HepG2 (cell line): ENCODE data around the gene FBXO11. TPM values are rescaled to one million over a fixed set of nuclear protein-coding genes. Genes with fewer than 3 reads are reported as not detected.

Experiments used
- ATAC-seq: fragments of 200-7000 bp; cut with Tn5 transposase; 3 replicates; pipeline ENCODE4 v1.9.1; 2020; ENCODE audit warnings: mild to moderate bottlenecking, moderate library complexity
- BruUV-seq: library from RNA; stranded (reverse); fragments of 400-500 nt; replicated peaks from 2 replicates; lab custom pipeline; 2021; lab: Mats Ljungman, UMichigan
- CTCF ChIA-PET: fragments of 300-600 bp; formaldehyde crosslinking; extraction: SDS; loops from one replicate; lab custom pipeline; 2021; ENCODE audit warnings: low total read pairs, inconsistent platforms, low intra/inter-chr PET ratio; lab: Yijun Ruan, JAX
- POLR2A ChIA-PET: fragments of 350-600 bp; sonication (Branson Sonifier 250); formaldehyde crosslinking; loops from one replicate; lab custom pipeline; 2020; ENCODE audit warnings: antibody characterized with exemption, inconsistent platforms; lab: Yijun Ruan, JAX
- DNase-seq: peaks from one replicate; pipeline ENCODE4 v3.0.0-alpha.2; 2015; ENCODE audit warnings: low spot score
- FAIRE-seq: peaks from 3 replicates; lab custom pipeline; 2011; peaks lifted over from hg19 to GRCh38; lab: Jason Lieb, UNC
- H2AFZ ChIP-seq: one replicate; pipeline ENCODE4 v1.6.1; 2011; ENCODE audit warnings: low read length, inconsistent platforms
- H3K27ac ChIP-seq: fragments of 300-600 bp; 3 replicates; pipeline ENCODE4 v1.8.0; 2011; ENCODE audit warnings: mixed run types, mild to moderate bottlenecking, mixed read lengths, low read length, inconsistent platforms; ENCODE audit not compliant: insufficient read depth; ENCODE audit errors: extremely low read length
- H3K27me3 ChIP-seq, 2 experiments: fragments of 200-600 bp in 1 of 2; 2 replicates in 1 of 2; 3 replicates in 1 of 2; pipeline versions ENCODE4 v1.6.0 to v1.8.0; 2011; ENCODE audit warnings: low read length in 2 of 2, mild to moderate bottlenecking in 2 of 2, moderate library complexity in 2 of 2, inconsistent platforms in 1 of 2; ENCODE audit not compliant: insufficient read depth in 2 of 2, control insufficient read depth in 1 of 2
- H3K36me3 ChIP-seq, 2 experiments: fragments of 200-600 bp in 1 of 2; replicated peaks in 1 of 2; 2 replicates in 1 of 2; 3 replicates in 1 of 2; pipeline versions ENCODE4 v1.5.1 to v1.8.0; 2011; ENCODE audit warnings: low read length in 2 of 2, inconsistent platforms in 1 of 2; ENCODE audit not compliant: insufficient read depth in 2 of 2, control insufficient read depth in 1 of 2
- H3K4me1 ChIP-seq: 2 replicates; pipeline ENCODE4 v1.5.1; 2012; ENCODE audit warnings: low read length, inconsistent platforms; ENCODE audit not compliant: insufficient read depth
- H3K4me2 ChIP-seq: 2 replicates; pipeline ENCODE4 v1.6.0; 2011; ENCODE audit warnings: low read depth, low read length, inconsistent platforms
- H3K4me3 ChIP-seq, 3 experiments: fragments of 200-600 bp in 1 of 3; sonication (generic), shearing (Covaris generic) in 1 of 3; replicated peaks in 1 of 3; 2 replicates each; pipeline ENCODE4 v1.5.1; 2011 to 2016; ENCODE audit warnings: low read length in 3 of 3, inconsistent platforms in 2 of 3, low read depth in 2 of 3, mild to moderate bottlenecking in 2 of 3, control low read depth in 1 of 3, mixed read lengths in 1 of 3; ENCODE audit not compliant: insufficient read depth in 1 of 3
- H3K79me2 ChIP-seq: one replicate; pipeline ENCODE4 v1.6.1; 2011; ENCODE audit warnings: low read length, inconsistent platforms; ENCODE audit not compliant: insufficient read depth
- H3K9ac ChIP-seq: 2 replicates; pipeline ENCODE4 v1.6.0; 2011; ENCODE audit warnings: mild to moderate bottlenecking, low read depth, low read length, inconsistent platforms; ENCODE audit not compliant: insufficient read depth
- H3K9me3 ChIP-seq: 2 replicates; pipeline ENCODE4 v1.5.1; 2012; ENCODE audit warnings: mild to moderate bottlenecking, low read length
- H4K20me1 ChIP-seq: 2 replicates; pipeline ENCODE4 v1.6.0; 2011; ENCODE audit warnings: inconsistent platforms, mild to moderate bottlenecking, low read length, moderate library complexity; ENCODE audit not compliant: insufficient read depth
- DDIT3 ChIP-seq: sonication (generic); formaldehyde crosslinking; IDR thresholded peaks from 2 replicates; pipeline ENCODE4 v1.4.0; 2020; ENCODE audit warnings: mild to moderate bottlenecking, missing genetic modification reagents
- LRRFIP1 ChIP-seq: sonication (generic); formaldehyde crosslinking; conservative IDR thresholded peaks from 2 replicates; pipeline ENCODE4 v1.4.0; 2020; ENCODE audit warnings: missing genetic modification reagents
- MZF1 ChIP-seq: sonication (generic); formaldehyde crosslinking; IDR thresholded peaks from 2 replicates; pipeline ENCODE4 v1.8.1; 2023; ENCODE audit warnings: mild to moderate bottlenecking, missing genetic modification reagents, borderline replicate concordance
- RERE ChIP-seq: IDR thresholded peaks from 2 replicates; pipeline ENCODE4 v1.6.1; 2016; ENCODE audit warnings: low read depth, missing genetic modification reagents, missing compliant biosample characterization
- SKI ChIP-seq: fragments of 450-650 bp; IDR thresholded peaks from one replicate; pipeline ENCODE4 v1.6.1; 2018; ENCODE audit warnings: mild to moderate bottlenecking; ENCODE audit not compliant: partially characterized antibody
- TRAFD1 ChIP-seq: sonication (generic); formaldehyde crosslinking; IDR thresholded peaks from 2 replicates; pipeline ENCODE4 v1.5.1; 2020; ENCODE audit warnings: missing genetic modification reagents, mild to moderate bottlenecking, borderline replicate concordance
- ZC3H13 ChIP-seq: sonication (generic); formaldehyde crosslinking; IDR thresholded peaks from 2 replicates; pipeline ENCODE4 v1.8.1; 2023; ENCODE audit warnings: mild to moderate bottlenecking, missing genetic modification reagents, moderate library complexity
- ZFP41 ChIP-seq: sonication (generic); formaldehyde crosslinking; IDR thresholded peaks from 2 replicates; pipeline ENCODE4 v1.4.0; 2020; ENCODE audit warnings: mild to moderate bottlenecking, missing genetic modification reagents, borderline replicate concordance
- ZFX ChIP-seq: sonication (generic); formaldehyde crosslinking; IDR thresholded peaks from 2 replicates; pipeline ENCODE4 v1.4.0; 2020; ENCODE audit warnings: mild to moderate bottlenecking, low read depth, missing genetic modification reagents, moderate library complexity
- ZKSCAN1 ChIP-seq: fragments of 150-350 bp; IDR thresholded peaks from 2 replicates; pipeline ENCODE4 v1.6.1; 2014; ENCODE audit warnings: low read length
- ZNF274 ChIP-seq: sonication (generic); formaldehyde crosslinking; IDR thresholded peaks from 2 replicates; pipeline ENCODE4 v1.5.1; 2020; ENCODE audit warnings: mild to moderate bottlenecking, missing genetic modification reagents
- ZNF619 ChIP-seq: sonication (generic); formaldehyde crosslinking; IDR thresholded peaks from 2 replicates; pipeline ENCODE4 v1.4.0; 2020; ENCODE audit warnings: mild to moderate bottlenecking, missing genetic modification reagents
- ZNF740 ChIP-seq: sonication (generic); formaldehyde crosslinking; IDR thresholded peaks from 2 replicates; pipeline ENCODE4 v1.4.0; 2020; ENCODE audit warnings: missing genetic modification reagents
- ZNF746 ChIP-seq: sonication (generic); formaldehyde crosslinking; IDR thresholded peaks from 2 replicates; pipeline ENCODE4 v1.8.0; 2022; ENCODE audit warnings: mild to moderate bottlenecking, missing genetic modification reagents
- WGBS: methylation state at CpG from one replicate; pipeline ENCODE4 v1.1.6; 2017; ENCODE audit warnings: low lambda C conversion rate; 5-methylcytosine and 5-hydroxymethylcytosine counted together
- in situ Hi-C: cut with HindIII; loops from 2 replicates; pipeline ENCODE4 v1.10.0; 2017; ENCODE audit warnings: low pct_unique_long_range_greater_than_20kb; ENCODE audit not compliant: extremely low pct_ligation_motif_present
- intact Hi-C: fragments of 100-400 bp; cut with micrococcal nuclease; formaldehyde crosslinking; loops from one replicate; pipeline ENCODE4 v1.10.0; 2022; ENCODE audit not compliant: unreplicated experiment
- polyA plus RNA-seq, 8 experiments: library from polyadenylated mRNA; depleted of rRNA in 3 of 8; stranded (reverse) in 7 of 8; unstranded in 1 of 8; fragments of >200 nt; fragmentation: Illumina TruSeq in 4 of 8; extraction: Trizol in 4 of 8; gene quantifications; 2 replicates each; pipeline versions ENCODE4 v1.2.1 to v1.2.3, GENCODE V29; 2011 to 2016; ENCODE audit warnings: low read depth in 4 of 8, missing spikeins in 1 of 8, mixed read lengths in 1 of 8; ENCODE audit not compliant: insufficient read depth in 1 of 8
- total RNA-seq, 5 experiments: library from RNA; depleted of rRNA; stranded (reverse); fragments of >200 nt; fragmentation: Illumina TruSeq; extraction: Trizol; gene quantifications; 2 replicates each; pipeline ENCODE4 v1.2.3, GENCODE V29; 2016; ENCODE audit warnings: low read depth in 1 of 5

FBXO11 gene
- total and polyA plus RNA-seq, 2 of the 13 experiments (the other 11 are each of a cell fraction or from before 2014, with no cell fraction given), result 27.9 to 47.6 TPM

- CTCF ChIA-PET, result no interaction called here
- WGBS, result 98% methylated on average over 2 of the region's 2 CpGs
- no peak overlapping the region for H3K27ac ChIP-seq
- in situ Hi-C loops (no loop called here), intact Hi-C loops (no loop called here)
- no TSS peak for BruUV-seq
- H3K79me2 ChIP-seq, result peaks cover 90% of the 10 kb centered on the region
- H2AFZ ChIP-seq, result no peak overlapping the region
- no peak for ATAC-seq
- no peak for DNase-seq
- POLR2A ChIA-PET, result no interaction called here
- no peaks in the 10 kb centered on the region for H3K9me3 ChIP-seq
- FAIRE-seq, result no peak
- no peak overlapping the region for H3K4me3 ChIP-seq
- peaks cover 0 to 4% of the 10 kb centered on the region in 2 experiments; a peak in 3 of 5 replicates for H3K36me3 ChIP-seq
- no peak overlapping the region for H3K4me2 ChIP-seq
- H3K27me3 ChIP-seq, result no peaks in the 10 kb centered on the region
- no peaks in the 10 kb centered on the region for H3K4me1 ChIP-seq
- peaks cover 48% of the 10 kb centered on the region for H4K20me1 ChIP-seq
- no peak overlapping the region for H3K9ac ChIP-seq
- TF ChIP-seq ZNF274 (CRISPR knock-in tag), result no peak
- TF ChIP-seq SKI, result no peak
- TF ChIP-seq TRAFD1, result no peak
- TF ChIP-seq MZF1 (CRISPR knock-in tag), result no peak
- no peak for TF ChIP-seq LRRFIP1 (CRISPR knock-in tag)
- TF ChIP-seq RERE, result no peak
- no peak for TF ChIP-seq ZNF746 (CRISPR knock-in tag)
- no peak for TF ChIP-seq ZNF740 (CRISPR knock-in tag)
- TF ChIP-seq ZFP41 (CRISPR knock-in tag), result no peak
- no peak for TF ChIP-seq DDIT3 (CRISPR knock-in tag)
- TF ChIP-seq ZC3H13 (CRISPR knock-in tag), result no peak
- TF ChIP-seq ZFX (CRISPR knock-in tag), result no peak
- TF ChIP-seq ZNF619, result no peak
- TF ChIP-seq ZKSCAN1, result no peak
Observed at GRCh38 chr2:47888581-47889280, 17.6 kb downstream of the FBXO11 start.
